ENCODE data around the gene TCAF1. TPM values are rescaled to one million over a fixed set of nuclear protein-coding genes. Genes with fewer than 3 reads are reported as not detected.

The TCAF1 gene
- total RNA-seq, 1 donor from 2014 or later, result 12.6 TPM

Other genes with a start within 250 kb of the TCAF1 start
- 0.16 TPM for gene CTAGE6, start 144.5 kb downstream of the TCAF1 start, total RNA-seq
- not detected for gene OR2F2, start 33.1 kb upstream of the TCAF1 start, total RNA-seq
- not detected for gene OR2F1, start 52.7 kb upstream of the TCAF1 start, total RNA-seq
- not detected for gene OR6B1, start 98.1 kb upstream of the TCAF1 start, total RNA-seq
- not detected for gene OR2A5, start 146.8 kb upstream of the TCAF1 start, total RNA-seq
- gene OR2A25, start 167.6 kb upstream of the TCAF1 start, total RNA-seq, result not detected
- gene OR2A12, start 184.1 kb upstream of the TCAF1 start, total RNA-seq, result not detected
- gene OR2A2, start 207.4 kb upstream of the TCAF1 start, total RNA-seq, result not detected
- not detected for gene OR2A14, start 221.0 kb upstream of the TCAF1 start, total RNA-seq

Measured in esophagus mucosa (tissue), 1 donor.